Natural killer cell treated with Interleukin-12 subunit alpha and Interleukin-12 subunit beta and Interleukin-15 and Interleukin-18, amount 100 ng/mL, for 72 hours (primary cell): ENCODE data around the gene NIPSNAP3A. TPM values are rescaled to one million over a fixed set of nuclear protein-coding genes. Genes with fewer than 3 reads are reported as not detected.

Source experiments
- ATAC-seq, 2 donors: fragments of 150-1000 bp; cut with Tn5 transposase in 1 of 2; sonication (Bioruptor Pico), chemical (Tn5 transposase) in 1 of 2; 2 replicates each; pipeline ENCODE4 v1.10.0; 2021
- DNase-seq: peaks from one replicate; pipeline ENCODE4 v3.0.0; 2022; ENCODE audit warnings: low spot score
- H3K27ac Mint-ChIP-seq, 2 donors: 1 replicate in 1 of 2; 2 replicates in 1 of 2; pipeline ENCODE4 v1.8.0; 2022; ENCODE audit warnings: mixed read lengths in 2 of 2, mild to moderate bottlenecking in 1 of 2, moderate library complexity in 1 of 2
- H3K27me3 Mint-ChIP-seq, 2 donors: 1 replicate in 1 of 2; 2 replicates in 1 of 2; pipeline ENCODE4 v1.8.0; 2022; ENCODE audit warnings: mixed read lengths in 2 of 2
- H3K36me3 Mint-ChIP-seq: one replicate; pipeline ENCODE4 v1.8.0; 2022; ENCODE audit warnings: mixed read lengths
- H3K4me1 Mint-ChIP-seq, 2 donors: 1 replicate in 1 of 2; 2 replicates in 1 of 2; pipeline ENCODE4 v1.8.0; 2022; ENCODE audit warnings: low read depth in 2 of 2, mixed read lengths in 2 of 2, mild to moderate bottlenecking in 1 of 2
- H3K4me3 Mint-ChIP-seq: one replicate; pipeline ENCODE4 v1.8.0; 2022; ENCODE audit warnings: mixed read lengths
- H3K9me3 Mint-ChIP-seq: 2 replicates; pipeline ENCODE4 v1.8.0; 2022; ENCODE audit warnings: mixed read lengths
- total RNA-seq, 2 donors: library from RNA; stranded (reverse); gene quantifications; one replicate each; pipeline ENCODE4 v1.2.3, GENCODE V29; 2022

NIPSNAP3A gene
- total RNA-seq, 2 donors from 2014 or later = 5.6 to 7.7 TPM

DNA sequence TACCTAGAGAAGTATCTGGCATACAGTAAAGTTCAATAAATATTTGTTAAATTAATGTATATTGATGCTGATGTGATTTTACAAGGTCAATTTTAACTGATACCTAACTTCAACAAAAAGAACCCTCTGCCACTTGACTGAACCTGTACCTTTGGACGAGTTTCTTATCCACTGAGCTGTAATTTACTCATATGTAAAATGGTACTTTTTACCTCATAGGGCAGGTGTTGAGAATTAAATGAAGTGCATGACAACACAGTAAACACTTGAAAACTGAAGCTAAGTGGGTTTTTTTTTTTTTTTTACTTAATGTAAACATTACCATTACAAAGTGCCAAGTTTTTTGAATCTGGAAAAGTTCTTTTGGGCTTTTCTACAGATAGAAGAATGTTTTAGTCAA is 31.9 kb downstream of the NIPSNAP3A start:
- Mint-ChIP-seq H3K36me3 (no peaks in the 10 kb centered on the region), H3K9me3 (no peaks in the 10 kb centered on the region), H3K27me3 (peaks cover 6 to 17% of the 10 kb centered on the region in 2 donors), H3K4me3 (no peak overlapping the region), H3K4me1 (peaks cover 0 to 3% of the 10 kb centered on the region in 2 donors), H3K27ac (no peak overlapping the region)
- ATAC-seq (no peak), DNase-seq (no peak)

- Mint-ChIP-seq H3K4me1 (peaks cover 0 to 3% of the 10 kb centered on the region in 2 donors), H3K4me3 (no peak overlapping the region), H3K27ac (no peak overlapping the region), H3K36me3 (no peaks in the 10 kb centered on the region), H3K27me3 (peaks cover 6 to 17% of the 10 kb centered on the region in 2 donors), H3K9me3 (no peaks in the 10 kb centered on the region)
- ATAC-seq = no peak
- DNase-seq = no peak
Measured at GRCh38 chr9:104779946-104780535, 32.6 kb downstream of the NIPSNAP3A start.

DNA sequence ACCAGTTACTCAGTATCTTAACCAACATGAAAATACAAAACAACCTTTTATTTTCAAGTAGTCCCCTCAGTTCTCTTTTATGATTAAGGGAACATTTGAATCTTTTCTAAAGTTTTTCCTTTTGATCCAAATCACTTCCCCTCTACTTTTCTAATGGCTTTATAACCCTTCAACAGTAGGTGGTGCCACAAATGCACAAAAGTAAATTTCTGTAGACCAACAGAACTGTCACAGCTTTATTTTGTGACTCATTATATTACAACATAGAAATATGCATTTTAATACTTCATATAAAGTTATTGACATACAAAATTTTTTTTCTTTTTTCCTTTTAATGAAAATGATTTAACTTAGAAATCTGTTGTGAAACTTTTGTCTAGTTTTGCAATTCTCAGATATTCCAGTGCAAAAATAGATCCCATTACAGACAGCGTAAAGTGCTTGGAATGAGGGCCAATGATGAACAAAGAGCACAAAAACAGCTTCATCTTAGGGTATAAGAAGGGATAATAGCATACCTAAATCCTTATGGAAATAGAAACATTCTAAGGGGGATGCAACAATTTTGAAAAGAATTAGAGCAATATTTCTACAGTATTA is 33.4 kb downstream of the NIPSNAP3A start:
- ATAC-seq (no peak), DNase-seq (no peak)
- H3K27ac Mint-ChIP-seq = no peak overlapping the region
- no peak overlapping the region for H3K4me3 Mint-ChIP-seq
- peaks cover 0 to 3% of the 10 kb centered on the region in 2 donors for H3K4me1 Mint-ChIP-seq
- no peaks in the 10 kb centered on the region for H3K36me3 Mint-ChIP-seq
- peaks cover 6 to 17% of the 10 kb centered on the region in 2 donors for H3K27me3 Mint-ChIP-seq
- H3K9me3 Mint-ChIP-seq = no peaks in the 10 kb centered on the region

DNA sequence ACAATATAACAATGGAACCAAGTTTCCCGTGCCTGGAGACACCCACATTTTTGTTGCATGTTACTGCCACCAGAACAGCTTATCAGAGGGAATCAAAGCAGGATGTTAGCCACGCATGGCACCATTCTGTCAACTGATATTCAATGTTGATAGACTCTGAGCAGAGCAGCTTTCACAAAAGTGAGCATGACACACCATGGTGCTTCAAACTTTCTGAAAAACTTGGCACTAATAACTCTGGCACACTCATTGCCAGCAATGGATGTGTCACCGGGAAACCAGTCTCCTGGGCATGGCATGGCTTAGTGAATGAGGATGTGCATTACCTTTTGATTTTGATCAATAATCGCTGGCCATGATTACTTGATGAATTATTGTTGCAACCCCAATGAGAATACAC is 36.1 kb downstream of the NIPSNAP3A start:
- peaks cover 4 to 8% of the 10 kb centered on the region in 2 donors for H3K27me3 Mint-ChIP-seq
- no peak for ATAC-seq
- no peaks in the 10 kb centered on the region for H3K36me3 Mint-ChIP-seq
- DNase-seq = no peak
- H3K27ac Mint-ChIP-seq = no peak overlapping the region
- H3K4me1 Mint-ChIP-seq = peaks cover 0 to 3% of the 10 kb centered on the region in 2 donors
- no peaks in the 10 kb centered on the region for H3K9me3 Mint-ChIP-seq
- no peak overlapping the region for H3K4me3 Mint-ChIP-seq

DNA sequence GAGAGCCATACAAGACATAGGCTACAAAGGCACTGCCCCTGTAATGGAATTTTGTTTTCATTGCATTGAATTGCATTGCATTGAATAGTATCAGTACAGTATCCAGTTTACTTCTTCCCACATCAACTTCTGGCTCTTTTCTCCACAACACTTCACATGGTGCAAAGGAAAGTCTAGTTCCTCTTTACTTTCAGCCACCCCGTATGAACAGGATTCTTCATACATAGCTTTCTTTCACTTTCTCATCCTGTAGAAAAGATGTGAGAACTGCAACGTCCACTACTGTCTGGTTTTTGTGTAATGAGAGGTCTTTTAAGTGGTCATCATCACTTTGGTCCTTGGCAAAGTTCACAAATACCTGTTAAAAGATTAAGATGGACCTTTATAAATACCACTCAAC is 36.6 kb downstream of the NIPSNAP3A start:
- Mint-ChIP-seq H3K27me3 (peaks cover under 1 to 3% of the 10 kb centered on the region in 2 donors), H3K4me1 (peaks cover 0 to 3% of the 10 kb centered on the region in 2 donors), H3K9me3 (no peaks in the 10 kb centered on the region), H3K4me3 (no peak overlapping the region), H3K27ac (no peak overlapping the region), H3K36me3 (no peaks in the 10 kb centered on the region)
- no peak for DNase-seq
- ATAC-seq = no peak

GRCh38 chr9:104786293-104786692 is 38.8 kb downstream of the NIPSNAP3A start:
- H3K4me1 Mint-ChIP-seq = peaks cover 0 to 3% of the 10 kb centered on the region in 2 donors
- DNase-seq (no peak), ATAC-seq (no peak)
- H3K27me3 Mint-ChIP-seq = no peaks in the 10 kb centered on the region
- no peak overlapping the region for H3K27ac Mint-ChIP-seq
- H3K9me3 Mint-ChIP-seq = no peaks in the 10 kb centered on the region
- H3K4me3 Mint-ChIP-seq = no peak overlapping the region
- H3K36me3 Mint-ChIP-seq = no peaks in the 10 kb centered on the region

- ATAC-seq (no peak), DNase-seq (no peak)
- Mint-ChIP-seq H3K4me1 (peaks cover 0 to 3% of the 10 kb centered on the region in 2 donors), H3K9me3 (no peaks in the 10 kb centered on the region), H3K27ac (no peak overlapping the region), H3K4me3 (no peak overlapping the region), H3K36me3 (no peaks in the 10 kb centered on the region), H3K27me3 (no peaks in the 10 kb centered on the region)
Measured at GRCh38 chr9:104787306-104788015, 40.0 kb downstream of the NIPSNAP3A start.

DNA sequence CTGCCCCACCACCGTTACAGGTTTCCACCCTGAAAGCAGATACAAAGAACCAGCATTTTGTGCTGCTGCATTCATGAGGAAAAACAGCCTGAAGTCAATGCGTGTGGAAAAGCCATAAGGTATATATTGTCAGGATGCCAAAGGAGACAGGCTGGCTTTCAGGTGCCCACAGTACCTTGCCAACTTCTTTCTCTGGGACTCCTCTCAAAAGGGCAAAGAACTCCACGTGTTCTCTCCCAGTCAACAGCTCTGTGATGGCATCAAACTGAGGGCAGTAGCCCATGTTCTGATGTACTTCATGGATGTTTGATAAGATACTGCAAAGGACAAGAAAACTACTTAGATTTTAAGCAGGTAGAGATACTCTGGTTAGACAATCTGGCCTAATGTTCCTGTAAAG is 40.8 kb downstream of the NIPSNAP3A start:
- no peak overlapping the region for H3K27ac Mint-ChIP-seq
- peaks cover 0 to 3% of the 10 kb centered on the region in 2 donors for H3K4me1 Mint-ChIP-seq
- H3K36me3 Mint-ChIP-seq = no peaks in the 10 kb centered on the region
- ATAC-seq (no peak), DNase-seq (no peak)
- no peak overlapping the region for H3K4me3 Mint-ChIP-seq
- H3K27me3 Mint-ChIP-seq = no peaks in the 10 kb centered on the region
- H3K9me3 Mint-ChIP-seq = no peaks in the 10 kb centered on the region

- DNase-seq (no peak), ATAC-seq (no peak)
- Mint-ChIP-seq H3K27ac (no peak overlapping the region), H3K4me1 (no peaks in the 10 kb centered on the region), H3K9me3 (no peaks in the 10 kb centered on the region), H3K4me3 (no peak overlapping the region), H3K27me3 (peaks cover 0 to 5% of the 10 kb centered on the region in 2 donors), H3K36me3 (no peaks in the 10 kb centered on the region)
Measured at GRCh38 chr9:104794070-104794469, 46.6 kb downstream of the NIPSNAP3A start.

DNA sequence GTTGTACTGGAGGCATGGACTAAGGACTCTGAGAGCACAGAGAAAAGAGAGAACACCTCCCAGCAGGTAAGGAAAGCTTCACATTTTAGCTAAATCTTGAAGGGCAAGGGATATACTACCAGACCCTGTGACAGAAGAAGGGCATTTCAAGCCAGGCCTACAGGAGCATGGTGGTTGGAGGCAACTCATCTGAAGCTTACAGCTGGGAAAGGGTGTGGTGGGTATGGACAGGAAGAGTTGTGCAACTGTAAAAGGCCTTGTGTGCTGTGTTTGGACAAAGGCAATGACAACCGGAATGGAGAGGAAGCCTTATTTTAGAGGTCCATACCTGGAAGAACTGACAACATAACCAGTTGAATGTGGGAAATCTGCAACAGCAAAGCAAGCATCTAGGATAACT is 47.6 kb downstream of the NIPSNAP3A start:
- DNase-seq = no peak
- Mint-ChIP-seq H3K4me1 (no peaks in the 10 kb centered on the region), H3K9me3 (no peaks in the 10 kb centered on the region), H3K27ac (no peak overlapping the region), H3K4me3 (no peak overlapping the region), H3K27me3 (peaks cover 0 to 5% of the 10 kb centered on the region in 2 donors), H3K36me3 (no peaks in the 10 kb centered on the region)
- ATAC-seq = no peak

- H3K36me3 Mint-ChIP-seq = no peaks in the 10 kb centered on the region
- H3K4me3 Mint-ChIP-seq = no peak overlapping the region
- H3K4me1 Mint-ChIP-seq = no peaks in the 10 kb centered on the region
- no peaks in the 10 kb centered on the region for H3K9me3 Mint-ChIP-seq
- peaks cover 0 to 5% of the 10 kb centered on the region in 2 donors for H3K27me3 Mint-ChIP-seq
- H3K27ac Mint-ChIP-seq = no peak overlapping the region
- DNase-seq = no peak
- no peak for ATAC-seq
Measured at GRCh38 chr9:104795857-104796256, 48.4 kb downstream of the NIPSNAP3A start.

GRCh38 chr9:104798209-104798995 is 50.9 kb downstream of the NIPSNAP3A start:
- no peaks in the 10 kb centered on the region for H3K4me1 Mint-ChIP-seq
- no peak overlapping the region for H3K4me3 Mint-ChIP-seq
- H3K27me3 Mint-ChIP-seq = peaks cover 0 to 5% of the 10 kb centered on the region in 2 donors
- DNase-seq (no peak), ATAC-seq (no peak)
- no peaks in the 10 kb centered on the region for H3K36me3 Mint-ChIP-seq
- H3K27ac Mint-ChIP-seq = no peak overlapping the region
- H3K9me3 Mint-ChIP-seq = no peaks in the 10 kb centered on the region

- no peaks in the 10 kb centered on the region for H3K36me3 Mint-ChIP-seq
- no peak overlapping the region for H3K27ac Mint-ChIP-seq
- H3K4me1 Mint-ChIP-seq = no peaks in the 10 kb centered on the region
- ATAC-seq (no peak), DNase-seq (no peak)
- peaks cover 0 to 4% of the 10 kb centered on the region in 2 donors for H3K27me3 Mint-ChIP-seq
- no peaks in the 10 kb centered on the region for H3K9me3 Mint-ChIP-seq
- no peak overlapping the region for H3K4me3 Mint-ChIP-seq
Measured at GRCh38 chr9:104800068-104800785, 52.7 kb downstream of the NIPSNAP3A start.
